GM21723 (cell line): ENCODE results near the gene LAMB2.

Source experiments
- ATAC-seq: cut with Tn5 transposase; IDR thresholded peaks from one replicate; pipeline ENCODE4 v1.9.1; 2021; ENCODE audit warnings: mild to moderate bottlenecking, moderate library complexity; ENCODE audit not compliant: unreplicated experiment

The LAMB2 gene

GRCh38 chr3:49076646-49077045, 56.2 kb downstream of the LAMB2 start:
- ATAC-seq, result no peak

- ATAC-seq, result no peak
These were observed 56.7 kb downstream of the LAMB2 start for GRCh38 chr3:49076116-49076515.
